H1 (cell line): ENCODE results near the gene TPO. TPM values are rescaled to one million over a fixed set of nuclear protein-coding genes. Genes with fewer than 3 reads are reported as not detected.

Experiments
- CTCF ChIA-PET: fragments of 300-600 bp; sonication (Branson Sonifier 250); formaldehyde crosslinking; loops from one replicate; lab custom pipeline; 2021; ENCODE audit not compliant: partially characterized antibody; lab: Charles Lee
- POLR2A ChIA-PET: fragments of 300-600 bp; sonication (Branson Sonifier 250); formaldehyde crosslinking; loops from one replicate; lab custom pipeline; 2021; ENCODE audit warnings: inconsistent platforms; ENCODE audit not compliant: partially characterized antibody; lab: Charles Lee
- DNase-seq, 2 experiments: peaks; one replicate each; pipeline versions ENCODE4 v3.0.0 to v3.0.0-alpha.2; 2010 to 2022; ENCODE audit warnings: low spot score in 2 of 2, low read depth in 1 of 2, mixed read lengths in 1 of 2
- FAIRE-seq: peaks from 2 replicates; lab custom pipeline; 2011; peaks lifted over from hg19 to GRCh38; lab: Jason Lieb, UNC
- H2AFZ ChIP-seq: 2 replicates; pipeline ENCODE4 v1.8.1; 2012; ENCODE audit warnings: low read length, inconsistent platforms
- H2AK5ac ChIP-seq: 2 replicates; pipeline ENCODE4 v1.6.1; 2013; ENCODE audit warnings: low read depth, low read length
- H2BK120ac ChIP-seq: replicated peaks from 2 replicates; pipeline ENCODE3; 2013; ENCODE audit warnings: low read depth, low read length, inconsistent platforms
- H2BK12ac ChIP-seq: 2 replicates; pipeline ENCODE4 v1.6.1; 2013; ENCODE audit warnings: low read depth, low read length
- H2BK15ac ChIP-seq: 2 replicates; pipeline ENCODE4 v1.6.1; 2013; ENCODE audit warnings: low read length
- H2BK20ac ChIP-seq: 2 replicates; pipeline ENCODE4 v1.6.1; 2013; ENCODE audit warnings: low read length
- H2BK5ac ChIP-seq: 2 replicates; pipeline ENCODE4 v1.6.1; 2013; ENCODE audit warnings: low read depth, low read length
- H3K14ac ChIP-seq: 2 replicates; pipeline ENCODE4 v1.6.1; 2013; ENCODE audit warnings: inconsistent platforms; ENCODE audit not compliant: insufficient read length
- H3K18ac ChIP-seq: 2 replicates; pipeline ENCODE4 v1.6.1; 2013; ENCODE audit warnings: low read length; ENCODE audit errors: extremely low read depth
- H3K23ac ChIP-seq: 2 replicates; pipeline ENCODE4 v1.6.1; 2013; ENCODE audit warnings: inconsistent platforms; ENCODE audit not compliant: insufficient read length
- H3K23me2 ChIP-seq: 2 replicates; pipeline ENCODE4 v1.6.1; 2013; ENCODE audit warnings: low read depth, low read length
- H3K27ac ChIP-seq: 2 replicates; pipeline ENCODE4 v1.6.1; 2011; ENCODE audit warnings: low read depth, low read length, inconsistent platforms
- H3K27me3 ChIP-seq, 4 experiments: replicated peaks in 1 of 4; 1 replicate in 1 of 4; 2 replicates in 3 of 4; pipeline versions ENCODE4 v1.6.1 to v1.8.1; 2011 to 2013; ENCODE audit warnings: low read length in 3 of 4, mild to moderate bottlenecking in 3 of 4, inconsistent platforms in 2 of 4, mixed read lengths in 2 of 4, moderate library complexity in 1 of 4; ENCODE audit not compliant: control insufficient read depth in 3 of 4, insufficient read depth in 3 of 4; ENCODE audit errors: extremely low read depth in 1 of 4
- H3K36me3 ChIP-seq, 4 experiments: 2 replicates each; pipeline versions ENCODE4 v1.6.1 to v1.8.1; 2011 to 2013; ENCODE audit warnings: mild to moderate bottlenecking in 4 of 4, low read length in 3 of 4, moderate library complexity in 2 of 4, control low read depth in 1 of 4, inconsistent platforms in 1 of 4; ENCODE audit not compliant: insufficient read depth in 4 of 4, control insufficient read depth in 2 of 4
- H3K4ac ChIP-seq: replicated peaks from 2 replicates; pipeline ENCODE3; 2013; ENCODE audit warnings: low read length, low read depth, mixed read lengths, inconsistent platforms; ENCODE audit not compliant: insufficient read length
- H3K4me1 ChIP-seq, 4 experiments: replicated peaks in 1 of 4; 1 replicate in 1 of 4; 2 replicates in 3 of 4; pipeline versions ENCODE4 v1.6.1 to v1.8.1; 2011 to 2013; ENCODE audit warnings: low read length in 3 of 4, inconsistent platforms in 2 of 4, mixed read lengths in 1 of 4; ENCODE audit not compliant: insufficient read depth in 4 of 4, control insufficient read depth in 3 of 4
- H3K4me2 ChIP-seq, 2 experiments: 2 replicates each; pipeline versions ENCODE4 v1.6.1 to v1.8.1; 2011 to 2013; ENCODE audit warnings: low read depth in 2 of 2, low read length in 2 of 2, control low read depth in 1 of 2, inconsistent platforms in 1 of 2, mild to moderate bottlenecking in 1 of 2; ENCODE audit not compliant: insufficient read depth in 1 of 2
- H3K4me3 ChIP-seq, 4 experiments: fragments of 200-600, 300-600 bp in 1 of 4; sonication (generic), shearing (Covaris generic), sonication (Bioruptor Twin) in 1 of 4; 2 replicates each; pipeline versions ENCODE4 v1.5.1 to v1.8.1; 2011 to 2016; ENCODE audit warnings: low read length in 4 of 4, low read depth in 3 of 4, control low read depth in 2 of 4, inconsistent platforms in 2 of 4, mild to moderate bottlenecking in 2 of 4, mixed read lengths in 1 of 4, moderate library complexity in 1 of 4; ENCODE audit not compliant: insufficient read depth in 2 of 4; ENCODE audit errors: extremely low read depth in 1 of 4
- H3K56ac ChIP-seq: replicated peaks from 2 replicates; pipeline ENCODE3; 2013; ENCODE audit warnings: low read depth, mild to moderate bottlenecking, mixed read lengths, low read length, inconsistent platforms; ENCODE audit not compliant: insufficient read length
- H3K79me1 ChIP-seq: 2 replicates; pipeline ENCODE4 v1.6.1; 2013; ENCODE audit warnings: low read depth, low read length, control low read depth
- H3K79me2 ChIP-seq, 2 experiments: 2 replicates each; pipeline versions ENCODE4 v1.6.1 to v1.8.1; 2012 to 2013; ENCODE audit warnings: low read length in 2 of 2, mild to moderate bottlenecking in 2 of 2, inconsistent platforms in 1 of 2; ENCODE audit not compliant: insufficient read depth in 2 of 2, control insufficient read depth in 1 of 2
- H3K9ac ChIP-seq, 4 experiments: replicated peaks in 1 of 4; 1 replicate in 1 of 4; 2 replicates in 3 of 4; pipeline versions ENCODE4 v1.6.1 to v1.8.1; 2011 to 2013; ENCODE audit warnings: low read depth in 3 of 4, low read length in 3 of 4, control low read depth in 2 of 4, mild to moderate bottlenecking in 2 of 4, moderate library complexity in 2 of 4, inconsistent platforms in 1 of 4; ENCODE audit errors: extremely low read depth in 1 of 4
- H3K9me3 ChIP-seq, 2 experiments: 2 replicates each; pipeline versions ENCODE4 v1.6.1 to v1.8.1; 2012 to 2013; ENCODE audit warnings: mild to moderate bottlenecking in 2 of 2, moderate library complexity in 2 of 2, control low read depth in 1 of 2, inconsistent platforms in 1 of 2, low read depth in 1 of 2, low read length in 1 of 2, mixed read lengths in 1 of 2; ENCODE audit not compliant: insufficient read depth in 2 of 2
- H4K20me1 ChIP-seq, 2 experiments: replicated peaks in 1 of 2; 2 replicates each; pipeline versions ENCODE3 to v1.8.1; 2011 to 2013; ENCODE audit warnings: inconsistent platforms in 2 of 2, low read length in 2 of 2, mild to moderate bottlenecking in 1 of 2; ENCODE audit not compliant: insufficient read depth in 2 of 2, control insufficient read depth in 1 of 2
- H4K5ac ChIP-seq: 2 replicates; pipeline ENCODE4 v1.6.1; 2013; ENCODE audit warnings: low read length, low read depth, mixed read lengths, inconsistent platforms; ENCODE audit not compliant: insufficient read length
- H4K8ac ChIP-seq: 2 replicates; pipeline ENCODE4 v1.8.0; 2013; ENCODE audit warnings: mild to moderate bottlenecking, moderate library complexity, low read length, inconsistent platforms; ENCODE audit not compliant: insufficient read depth; ENCODE audit errors: extremely low read depth
- H4K91ac ChIP-seq: replicated peaks from 2 replicates; pipeline ENCODE3; 2013; ENCODE audit warnings: low read length, mixed read lengths, inconsistent platforms; ENCODE audit not compliant: insufficient read length
- GABPA ChIP-seq: IDR thresholded peaks from 2 replicates; pipeline ENCODE4 v1.6.1; 2011; ENCODE audit warnings: mild to moderate bottlenecking, low read length, moderate library complexity, borderline replicate concordance; ENCODE audit not compliant: insufficient read depth
- SIX5 ChIP-seq: IDR thresholded peaks from 2 replicates; pipeline ENCODE4 v1.6.1; 2011; ENCODE audit warnings: mild to moderate bottlenecking, low read depth, low read length
- TAF7 ChIP-seq: optimal IDR thresholded peaks from 2 replicates; pipeline ENCODE3; 2011; ENCODE audit warnings: low read depth, mild to moderate bottlenecking, inconsistent platforms, low read length, moderate library complexity, borderline replicate concordance
- TCF12 ChIP-seq: IDR thresholded peaks from 2 replicates; pipeline ENCODE4 v1.6.1; 2011; ENCODE audit warnings: low read depth, mild to moderate bottlenecking, low read length
- WGBS, 2 experiments: shearing (Covaris generic) in 1 of 2; methylation state at CpG; one replicate each; pipeline versions ENCODE4 v1.1.6 to v1.1.7; 2013 to 2015; ENCODE audit warnings: low lambda C conversion rate in 2 of 2, mixed read lengths in 2 of 2, inconsistent platforms in 1 of 2, low coverage in 1 of 2, missing lambda C conversion rate in 1 of 2; ENCODE audit not compliant: insufficient replicate concordance in 2 of 2, insufficient coverage in 1 of 2, insufficient read length in 1 of 2; ENCODE audit errors: extremely low coverage in 1 of 2, missing lambda C conversion rate in 1 of 2; 5-methylcytosine and 5-hydroxymethylcytosine counted together
- polyA plus RNA-seq, 7 experiments: library from polyadenylated mRNA; depleted of rRNA in 3 of 7; stranded (reverse) in 5 of 7; unstranded in 2 of 7; fragments of >200 nt in 5 of 7; fragments of 200-250 nt in 2 of 7; gene quantifications; 1 replicate in 5 of 7; 2 replicates in 1 of 7; 4 replicates in 1 of 7; pipeline versions ENCODE4 v1.2.1 to v1.2.3, GENCODE V29; 2011 to 2013; ENCODE audit warnings: missing spikeins in 2 of 7, mixed read lengths in 2 of 7
- total RNA-seq: library from RNA; stranded (reverse); fragmentation: NEBNext Ultra II Directional; extraction: Animal tissue kit (Norgen Biotek cat#: 25700); gene quantifications from 2 replicates; pipeline ENCODE4 v1.2.1, GENCODE V29; 2021

TPO gene
- total and polyA plus RNA-seq, 2 of the 8 experiments (the other 6 are each of a cell fraction or from before 2014, with no cell fraction given) = not detected

DNA sequence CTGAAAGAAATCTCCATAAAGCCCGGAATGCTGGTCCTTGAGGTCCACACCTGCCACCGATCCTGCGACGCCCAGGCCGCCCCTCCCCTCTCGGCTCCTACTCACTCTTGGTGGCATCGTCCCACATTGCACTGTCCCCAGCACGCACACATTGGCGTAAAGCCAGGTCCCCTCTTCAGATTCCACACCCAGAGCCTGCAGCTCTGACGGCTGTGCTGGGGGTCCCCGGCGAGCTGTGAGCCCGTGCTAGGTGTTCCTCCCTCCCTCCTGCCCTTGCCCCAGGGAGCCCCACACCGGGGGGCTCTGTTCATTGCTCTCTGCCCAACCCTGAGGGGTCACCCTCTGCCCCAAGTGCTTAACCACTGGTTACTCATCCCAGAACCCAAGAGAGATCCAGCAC, 8.5 kb downstream of the TPO start:
- Histone ChIP-seq H3K4ac (no peak overlapping the region), H3K14ac (no peak overlapping the region), H2AK5ac (no peak overlapping the region), H2BK5ac (no peak overlapping the region), H2AFZ (no peak overlapping the region), H3K4me2 (no peak overlapping the region), H4K20me1 (no peaks in the 10 kb centered on the region), H4K5ac (no peak overlapping the region), H3K4me1 (no peaks in the 10 kb centered on the region), H3K79me2 (no peaks in the 10 kb centered on the region), H4K91ac (no peak overlapping the region), H3K27me3 (peaks cover 0 to 6% (median 1%) of the 10 kb centered on the region in 4 experiments; a peak in 1 of 7 replicates), H2BK12ac (no peak overlapping the region), H3K27ac (no peak overlapping the region), H3K23ac (no peak overlapping the region), H3K79me1 (no peaks in the 10 kb centered on the region), H3K9ac (no peak overlapping the region), H2BK20ac (no peak overlapping the region), H4K8ac (no peak overlapping the region), H3K36me3 (no peaks in the 10 kb centered on the region), H3K4me3 (no peak overlapping the region), H2BK120ac (no peak overlapping the region), H3K9me3 (no peaks in the 10 kb centered on the region), H3K56ac (no peak overlapping the region), H3K18ac (no peak overlapping the region), H2BK15ac (no peak overlapping the region), H3K23me2 (0 out of 2 replicates have a peak, but pooled peaks cover 2% of the 10 kb centered on the region)
- ChIA-PET POLR2A (no interaction called here), CTCF (interaction anchor here (1.1 to 1.2 kb wide), 3 partner anchors 10 to 138 kb away, joined by 3 to 4 read pairs (median 3); no protein-coding TSS in a partner anchor)
- no peak for DNase-seq
- 92% methylated on average over 12 of the region's 14 CpGs; no CpG with 5 or more reads in 1 of the 2 experiments for WGBS, 2 experiments
- FAIRE-seq = no peak
- TF ChIP-seq TAF7 = no peak
- TF ChIP-seq TCF12 = no peak
- no peak for TF ChIP-seq GABPA
- no peak for TF ChIP-seq SIX5
